NCI-H526 (cell line): ENCODE results near the gene NCEH1.
A peak's percentile ranks its signal among the peaks of the same experiment; 100 is the strongest.
"Not testable (repeated sequence)": the region's sequence is repeated elsewhere in the genome, so short reads cannot be mapped to it uniquely, and the experiment has no call there.

Source experiments
- DNase-seq, 2 experiments: peaks; one replicate each; lab custom pipeline; 2025; lab: John Stamatoyannopoulos, UW

Gene NCEH1

GRCh38 chr3:172707030-172707429 is 3.8 kb downstream of the NCEH1 start:
- DNase-seq, result peak in 1 of 2 experiments; percentile 37

GRCh38 chr3:172705170-172705569 is 5.7 kb downstream of the NCEH1 start:
- no peak for DNase-seq

- no peak for DNase-seq
These were observed 6.9 kb downstream of the NCEH1 start for GRCh38 chr3:172704001-172704400.

GRCh38 chr3:172702731-172703130 is 8.1 kb downstream of the NCEH1 start:
- not testable (repeated sequence) for DNase-seq

GRCh38 chr3:172702256-172702655 is 8.6 kb downstream of the NCEH1 start:
- no peak for DNase-seq

GRCh38 chr3:172701751-172702150 is 9.1 kb downstream of the NCEH1 start:
- no peak for DNase-seq

- DNase-seq, result no peak
These were observed 9.9 kb downstream of the NCEH1 start for GRCh38 chr3:172700936-172701455.

- no peak for DNase-seq
These were observed 10.6 kb downstream of the NCEH1 start for GRCh38 chr3:172700256-172700655.

GRCh38 chr3:172699031-172699430 is 11.8 kb downstream of the NCEH1 start:
- no peak for DNase-seq

- DNase-seq, result no peak
These were observed 12.2 kb downstream of the NCEH1 start for GRCh38 chr3:172698631-172699030.

GRCh38 chr3:172697558-172697957 is 13.3 kb downstream of the NCEH1 start:
- no peak for DNase-seq

GRCh38 chr3:172696357-172696756 is 14.5 kb downstream of the NCEH1 start:
- DNase-seq, result peak; percentile 13 to 26

- no peak for DNase-seq
These were observed 16.2 kb downstream of the NCEH1 start for GRCh38 chr3:172694573-172695246.

- DNase-seq, result no peak
These were observed 18.0 kb downstream of the NCEH1 start for GRCh38 chr3:172692751-172693338.

- DNase-seq, result no peak
These were observed 19.9 kb downstream of the NCEH1 start for GRCh38 chr3:172690936-172691335.

- no peak for DNase-seq
These were observed 22.3 kb downstream of the NCEH1 start for GRCh38 chr3:172688588-172688987.

- no peak for DNase-seq
These were observed 23.4 kb downstream of the NCEH1 start for GRCh38 chr3:172687501-172687900.

GRCh38 chr3:172685331-172686214 is 25.3 kb downstream of the NCEH1 start:
- DNase-seq, result no peak

- no peak for DNase-seq
These were observed 30.2 kb downstream of the NCEH1 start for GRCh38 chr3:172680684-172681083.

- DNase-seq, result no peak
These were observed 31.3 kb downstream of the NCEH1 start for GRCh38 chr3:172679599-172679998.

- peak; percentile 91 to 92 for DNase-seq
These were observed 32.8 kb downstream of the NCEH1 start for GRCh38 chr3:172678068-172678467.

- DNase-seq, result peak; percentile 55 to 67
These were observed 34.5 kb downstream of the NCEH1 start for GRCh38 chr3:172676196-172676922.
